ENCODE measurements around the gene TM9SF2. TPM values are rescaled to one million over a fixed set of nuclear protein-coding genes. Genes with fewer than 3 reads are reported as not detected.

The TM9SF2 gene
- polyA plus RNA-seq, 2 of the 4 experiments (the other 2 are of a cell fraction) = 58.8 to 114 TPM

- TF ChIP-seq, protein P1, sequence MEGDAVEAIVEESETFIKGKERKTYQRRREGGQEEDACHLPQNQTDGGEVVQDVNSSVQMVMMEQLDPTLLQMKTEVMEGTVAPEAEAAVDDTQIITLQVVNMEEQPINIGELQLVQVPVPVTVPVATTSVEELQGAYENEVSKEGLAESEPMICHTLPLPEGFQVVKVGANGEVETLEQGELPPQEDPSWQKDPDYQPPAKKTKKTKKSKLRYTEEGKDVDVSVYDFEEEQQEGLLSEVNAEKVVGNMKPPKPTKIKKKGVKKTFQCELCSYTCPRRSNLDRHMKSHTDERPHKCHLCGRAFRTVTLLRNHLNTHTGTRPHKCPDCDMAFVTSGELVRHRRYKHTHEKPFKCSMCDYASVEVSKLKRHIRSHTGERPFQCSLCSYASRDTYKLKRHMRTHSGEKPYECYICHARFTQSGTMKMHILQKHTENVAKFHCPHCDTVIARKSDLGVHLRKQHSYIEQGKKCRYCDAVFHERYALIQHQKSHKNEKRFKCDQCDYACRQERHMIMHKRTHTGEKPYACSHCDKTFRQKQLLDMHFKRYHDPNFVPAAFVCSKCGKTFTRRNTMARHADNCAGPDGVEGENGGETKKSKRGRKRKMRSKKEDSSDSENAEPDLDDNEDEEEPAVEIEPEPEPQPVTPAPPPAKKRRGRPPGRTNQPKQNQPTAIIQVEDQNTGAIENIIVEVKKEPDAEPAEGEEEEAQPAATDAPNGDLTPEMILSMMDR (IDR thresholded peaks at IDR 0.05) = no peak
- TF ChIP-seq MYC (IDR thresholded peaks at IDR 0.05; ENCODE audit: borderline replicate concordance, low read length) = peak; percentile 17; the same call in 1 of the 2 replicates
- no peak for TF ChIP-seq KDM1A (IDR thresholded peaks at IDR 0.05; ENCODE audit: low read depth)
- no peak for TF ChIP-seq HES2 (IDR thresholded peaks at IDR 0.05)
- TF ChIP-seq CBX8 (IDR thresholded peaks at IDR 0.05) = no peak
- TF ChIP-seq JUNB (IDR thresholded peaks at IDR 0.05) = no peak
These were observed 2.8 kb upstream of the TM9SF2 start (continued) for GRCh38 chr13:99498171-99499161.

DNA sequence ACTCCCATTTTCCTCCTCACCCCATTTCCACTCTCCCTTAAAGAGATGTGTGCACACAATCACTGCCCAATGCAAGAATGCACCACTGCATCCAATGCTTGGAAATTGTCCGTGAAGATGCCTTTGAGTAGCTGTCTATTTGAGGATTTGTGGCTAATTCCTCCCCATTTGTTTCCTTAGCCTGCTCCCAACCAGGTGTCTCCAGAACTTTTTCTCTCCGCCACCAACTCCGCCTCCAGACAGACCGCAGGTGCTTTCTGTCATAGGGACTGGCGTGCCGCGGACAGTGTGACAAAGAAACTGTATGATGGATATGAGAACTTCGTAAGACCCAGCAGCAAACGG is 461 bp upstream of the TM9SF2 start:
- ATAC-seq (peak; percentile 32 to 35), FAIRE-seq (no peak), DNase-seq (ENCODE audit: low read depth in 1 of 2, low spot score in 1 of 2) (no peak)
- peak overlapping the region; percentile 94 for H3K4me2 ChIP-seq
- H3K4me1 ChIP-seq = peaks cover 30% of the 10 kb centered on the region
- peak overlapping the region; percentile 90 to 95 for H3K27ac ChIP-seq
- 2% methylated on average over 9 of the region's 9 CpGs for WGBS (ENCODE audit: missing lambda C conversion rate)
- TF ChIP-seq HES2 (IDR thresholded peaks at IDR 0.05) (no peak), HOXB5 (CRISPR knock-in tag; IDR thresholded peaks at IDR 0.05) (no peak), JUNB (IDR thresholded peaks at IDR 0.05) (no peak), NFE2L2 (conservative IDR thresholded peaks at IDR 0.05; ENCODE audit: low read length) (no peak)
- TF ChIP-seq, protein P2, sequence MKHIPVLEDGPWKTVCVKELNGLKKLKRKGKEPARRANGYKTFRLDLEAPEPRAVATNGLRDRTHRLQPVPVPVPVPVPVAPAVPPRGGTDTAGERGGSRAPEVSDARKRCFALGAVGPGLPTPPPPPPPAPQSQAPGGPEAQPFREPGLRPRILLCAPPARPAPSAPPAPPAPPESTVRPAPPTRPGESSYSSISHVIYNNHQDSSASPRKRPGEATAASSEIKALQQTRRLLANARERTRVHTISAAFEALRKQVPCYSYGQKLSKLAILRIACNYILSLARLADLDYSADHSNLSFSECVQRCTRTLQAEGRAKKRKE (CRISPR knock-in tag; IDR thresholded peaks at IDR 0.05; ENCODE audit: low read depth) = no peak
- CTCF ChIA-PET = interaction anchor here (0.8 to 1.4 kb wide), 3 partner anchors 53 to 231 kb away, joined by 3 to 4 read pairs (median 4); no protein-coding TSS in a partner anchor
- POLR2A ChIA-PET = interaction anchor here (0.8 kb wide), 1 partner anchor 47 kb away, joined by 3 read pairs; no protein-coding TSS in a partner anchor
- no peaks in the 10 kb centered on the region for H3K9me3 ChIP-seq
- peak overlapping the region; percentile 92 for H3K4me3 ChIP-seq

DNA sequence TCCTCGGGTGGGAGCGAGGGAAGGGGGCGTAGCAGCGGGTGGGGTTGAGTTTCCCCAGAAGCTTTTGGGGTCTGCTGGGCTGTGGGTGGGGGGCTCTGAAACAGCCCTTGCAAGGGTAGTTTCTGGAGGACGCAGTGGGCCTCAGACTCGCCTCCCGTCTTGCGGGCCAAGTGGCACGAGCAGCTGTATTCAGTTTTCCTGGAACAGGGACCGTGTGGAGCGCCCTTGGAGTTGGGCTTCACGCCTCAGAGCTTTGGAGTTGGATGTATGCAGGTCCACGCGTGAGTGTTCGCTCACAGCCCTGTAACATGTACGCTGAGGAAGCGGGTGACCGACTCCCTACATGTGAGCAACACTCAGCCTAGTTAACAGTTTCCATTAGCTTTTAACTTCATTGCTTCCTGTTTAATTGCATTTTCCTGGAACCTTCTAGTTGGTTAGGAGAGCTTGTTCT is 603 bp downstream of the TM9SF2 start:
- H3K4me1 ChIP-seq = peaks cover 33% of the 10 kb centered on the region
- H3K4me2 ChIP-seq = peak overlapping the region; percentile 97
- FAIRE-seq (no peak), DNase-seq (ENCODE audit: low read depth in 1 of 2, low spot score in 1 of 2) (peak in 1 of 2 experiments; percentile 3), ATAC-seq (peak in 1 of 2 experiments; percentile 6; a peak in 3 of 6 replicates)
- ChIA-PET POLR2A (interaction anchor here (0.8 kb wide), 1 partner anchor 48 kb away, joined by 3 read pairs; no protein-coding TSS in a partner anchor), CTCF (interaction anchor here (0.9 to 1.4 kb wide), 3 partner anchors 59 to 67 kb away, joined by 3 read pairs; no protein-coding TSS in a partner anchor)
- 0% methylated on average over 3 of the region's 18 CpGs for WGBS (ENCODE audit: missing lambda C conversion rate)
- peak overlapping the region; percentile 92 for H3K4me3 ChIP-seq
- H3K27ac ChIP-seq = peak overlapping the region; percentile 90 to 95
- no peaks in the 10 kb centered on the region for H3K9me3 ChIP-seq
- TF ChIP-seq PHF8 (IDR thresholded peaks at IDR 0.05; ENCODE audit: borderline replicate concordance, low read depth) (peak; percentile 9; the same call in 1 of the 2 replicates), CEBPB (IDR thresholded peaks at IDR 0.05) (no peak)

GRCh38 chr13:99505814-99506269 is 4.6 kb downstream of the TM9SF2 start:
- Histone ChIP-seq H3K4me1 (peaks cover 26% of the 10 kb centered on the region; the same call in 2 of the 3 replicates), H3K4me3 (no peak overlapping the region), H3K27ac (no peak overlapping the region), H3K4me2 (peak overlapping the region; percentile 34), H3K9me3 (peaks cover 7% of the 10 kb centered on the region; the same call in 2 of the 3 replicates)
- ChIA-PET POLR2A (no interaction called here), CTCF (interaction anchor here (0.6 to 1.6 kb wide), 9 partner anchors 9 to 349 kb away, joined by 3 to 6 read pairs (median 4); no protein-coding TSS in a partner anchor)
- FAIRE-seq (no peak), DNase-seq (ENCODE audit: low read depth in 1 of 2, low spot score in 1 of 2) (peak; percentile 3 to 16), ATAC-seq (no peak)
- 21% methylated on average over 2 of the region's 2 CpGs for WGBS (ENCODE audit: missing lambda C conversion rate)
- 0 out of 3 replicates have a peak, but pooled peaks have one; percentile 29 for TF ChIP-seq SMC3 (IDR thresholded peaks at IDR 0.05)
- TF ChIP-seq, protein P1 (IDR thresholded peaks at IDR 0.05) = peak; percentile 35; the same call in 2 of the 3 replicates
- no peak for TF ChIP-seq PHF8 (IDR thresholded peaks at IDR 0.05; ENCODE audit: borderline replicate concordance, low read depth)
- TF ChIP-seq POLR2A (IDR thresholded peaks at IDR 0.05; ENCODE audit: low read length) = no peak
- TF ChIP-seq BHLHE40 (IDR thresholded peaks at IDR 0.05; ENCODE audit: low read depth, low read length) = no peak
- peak in 1 of 2 experiments; percentile 14; a peak in 1 of 5 replicates for TF ChIP-seq RAD21 (conservative IDR thresholded peaks at IDR 0.05 in 1 of 2, IDR thresholded peaks at IDR 0.05 in 1 of 2)
